NCI-H345 treated with DMSO at 0.1 percent for 48 hours (cell line): ENCODE data around the gene KCNQ4.

Experiments
- DNase-seq: peaks from one replicate; lab custom pipeline; 2025; ENCODE audit not compliant: unreplicated experiment; lab: John Stamatoyannopoulos, UW

Gene KCNQ4

GRCh38 chr1:40838980-40839942 is 55.7 kb downstream of the KCNQ4 start:
- no peak for DNase-seq

- DNase-seq: no peak
Observed at GRCh38 chr1:40839943-40840335, 56.4 kb downstream of the KCNQ4 start.

GRCh38 chr1:40840526-40841323 is 57.1 kb downstream of the KCNQ4 start:
- DNase-seq: no peak

GRCh38 chr1:40841602-40842001 is 58.0 kb downstream of the KCNQ4 start:
- DNase-seq: no peak

- no peak for DNase-seq
Observed at GRCh38 chr1:40842207-40842606, 58.6 kb downstream of the KCNQ4 start.

GRCh38 chr1:40842691-40843090 is 59.1 kb downstream of the KCNQ4 start:
- DNase-seq: no peak

- DNase-seq: no peak
Observed at GRCh38 chr1:40844079-40844478, 60.5 kb downstream of the KCNQ4 start.

- no peak for DNase-seq
Observed at GRCh38 chr1:40844887-40845878, 61.6 kb downstream of the KCNQ4 start.

- DNase-seq: no peak
Observed at GRCh38 chr1:40845895-40846294, 62.3 kb downstream of the KCNQ4 start.

- DNase-seq: no peak
Observed at GRCh38 chr1:40847023-40847745, 63.6 kb downstream of the KCNQ4 start.

- DNase-seq: peak; percentile 50
Observed at GRCh38 chr1:40848530-40849189, 65.1 kb downstream of the KCNQ4 start.

- peak; percentile 21 for DNase-seq
Observed at GRCh38 chr1:40849801-40850592, 66.4 kb downstream of the KCNQ4 start.

- no peak for DNase-seq
Observed at GRCh38 chr1:40851643-40852042, 68.1 kb downstream of the KCNQ4 start.

GRCh38 chr1:40853113-40853884 is 69.7 kb downstream of the KCNQ4 start:
- no peak for DNase-seq

- DNase-seq: no peak
Observed at GRCh38 chr1:40853885-40854170, 70.2 kb downstream of the KCNQ4 start.

- no peak for DNase-seq
Observed at GRCh38 chr1:40855513-40855912, 71.9 kb downstream of the KCNQ4 start.

GRCh38 chr1:40856116-40856515 is 72.5 kb downstream of the KCNQ4 start:
- DNase-seq: no peak

- DNase-seq: no peak
Observed at GRCh38 chr1:40856656-40857302, 73.2 kb downstream of the KCNQ4 start.
